ENCODE data around the gene LTB. TPM values are rescaled to one million over a fixed set of nuclear protein-coding genes. Genes with fewer than 3 reads are reported as not detected.

Gene LTB
- total and polyA plus RNA-seq, 2 donors from 2014 or later, result 6.6 to 18.5 TPM

DNA sequence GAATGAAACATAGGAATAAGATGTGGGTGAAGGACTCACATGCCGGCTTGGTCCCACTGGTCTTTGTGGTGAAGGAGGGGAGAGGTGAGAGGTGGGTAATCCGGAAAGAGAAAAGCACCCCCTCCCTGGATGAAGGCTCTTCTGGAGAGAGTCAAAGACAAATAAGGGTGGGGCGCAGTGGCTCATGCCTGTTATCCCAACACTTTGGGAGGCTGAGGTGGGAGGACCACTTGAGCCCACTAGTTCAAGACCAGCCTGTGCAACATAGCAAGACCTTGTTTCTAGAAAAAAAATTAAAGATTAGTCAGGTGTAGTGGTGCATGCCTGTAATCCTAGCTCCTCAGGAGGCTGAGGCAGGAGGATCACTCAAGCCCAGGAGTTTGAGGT is 3.1 kb downstream of the LTB start:
- intact Hi-C loops (cut with DNase I), result no loop called here
- no peak overlapping the region for H3K4me3 ChIP-seq (ENCODE audit: low read length in 3 of 3)
- H3K36me3 ChIP-seq (ENCODE audit: control insufficient read depth in 2 of 3, insufficient read depth in 3 of 3, low read length in 3 of 3), result no peaks in the 10 kb centered on the region
- H3K27me3 ChIP-seq (ENCODE audit: control insufficient read depth, insufficient read depth, low read length), result no peaks in the 10 kb centered on the region
- no peak for FAIRE-seq
- DNase-seq, result no peak
- no peak overlapping the region for H3K9ac ChIP-seq (ENCODE audit: low read length in 3 of 3)
- TF ChIP-seq, protein P1, sequence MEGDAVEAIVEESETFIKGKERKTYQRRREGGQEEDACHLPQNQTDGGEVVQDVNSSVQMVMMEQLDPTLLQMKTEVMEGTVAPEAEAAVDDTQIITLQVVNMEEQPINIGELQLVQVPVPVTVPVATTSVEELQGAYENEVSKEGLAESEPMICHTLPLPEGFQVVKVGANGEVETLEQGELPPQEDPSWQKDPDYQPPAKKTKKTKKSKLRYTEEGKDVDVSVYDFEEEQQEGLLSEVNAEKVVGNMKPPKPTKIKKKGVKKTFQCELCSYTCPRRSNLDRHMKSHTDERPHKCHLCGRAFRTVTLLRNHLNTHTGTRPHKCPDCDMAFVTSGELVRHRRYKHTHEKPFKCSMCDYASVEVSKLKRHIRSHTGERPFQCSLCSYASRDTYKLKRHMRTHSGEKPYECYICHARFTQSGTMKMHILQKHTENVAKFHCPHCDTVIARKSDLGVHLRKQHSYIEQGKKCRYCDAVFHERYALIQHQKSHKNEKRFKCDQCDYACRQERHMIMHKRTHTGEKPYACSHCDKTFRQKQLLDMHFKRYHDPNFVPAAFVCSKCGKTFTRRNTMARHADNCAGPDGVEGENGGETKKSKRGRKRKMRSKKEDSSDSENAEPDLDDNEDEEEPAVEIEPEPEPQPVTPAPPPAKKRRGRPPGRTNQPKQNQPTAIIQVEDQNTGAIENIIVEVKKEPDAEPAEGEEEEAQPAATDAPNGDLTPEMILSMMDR (IDR thresholded peaks at IDR 0.05; ENCODE audit: borderline replicate concordance, extremely low read depth, insufficient read depth), result no peak
- H3K27ac ChIP-seq (ENCODE audit: low read depth in 2 of 2, low read length in 2 of 2), result no peak overlapping the region
- H3K4me1 ChIP-seq (ENCODE audit: control insufficient read depth in 2 of 3, insufficient read depth in 2 of 3, low read depth in 1 of 3, low read length in 3 of 3), result peaks cover 0 to 7% (median 5%) of the 10 kb centered on the region in 3 donors
- H3K9me3 ChIP-seq (ENCODE audit: control insufficient read depth in 2 of 3, insufficient read depth in 1 of 3, low read length in 3 of 3), result no peaks in the 10 kb centered on the region

GRCh38 chr6:31578184-31579118 is 3.8 kb downstream of the LTB start:
- TF ChIP-seq, protein P1 (IDR thresholded peaks at IDR 0.05; ENCODE audit: borderline replicate concordance, extremely low read depth, insufficient read depth), result no peak
- DNase-seq, result peak in 2 of 5 donors; percentile 46 to 50
- no peaks in the 10 kb centered on the region for H3K27me3 ChIP-seq (ENCODE audit: control insufficient read depth, insufficient read depth, low read length)
- H3K27ac ChIP-seq (ENCODE audit: low read depth in 2 of 2, low read length in 2 of 2), result no peak overlapping the region
- peaks cover 0 to 7% (median 5%) of the 10 kb centered on the region in 3 donors for H3K4me1 ChIP-seq (ENCODE audit: control insufficient read depth in 2 of 3, insufficient read depth in 2 of 3, low read depth in 1 of 3, low read length in 3 of 3)
- no peak overlapping the region for H3K4me3 ChIP-seq (ENCODE audit: low read length in 3 of 3)
- intact Hi-C loops (cut with DNase I), result no loop called here
- no peak for FAIRE-seq
- H3K9ac ChIP-seq (ENCODE audit: low read length in 3 of 3), result no peak overlapping the region
- no peaks in the 10 kb centered on the region for H3K9me3 ChIP-seq (ENCODE audit: control insufficient read depth in 2 of 3, insufficient read depth in 1 of 3, low read length in 3 of 3)
- H3K36me3 ChIP-seq (ENCODE audit: control insufficient read depth in 2 of 3, insufficient read depth in 3 of 3, low read length in 3 of 3), result no peaks in the 10 kb centered on the region

DNA sequence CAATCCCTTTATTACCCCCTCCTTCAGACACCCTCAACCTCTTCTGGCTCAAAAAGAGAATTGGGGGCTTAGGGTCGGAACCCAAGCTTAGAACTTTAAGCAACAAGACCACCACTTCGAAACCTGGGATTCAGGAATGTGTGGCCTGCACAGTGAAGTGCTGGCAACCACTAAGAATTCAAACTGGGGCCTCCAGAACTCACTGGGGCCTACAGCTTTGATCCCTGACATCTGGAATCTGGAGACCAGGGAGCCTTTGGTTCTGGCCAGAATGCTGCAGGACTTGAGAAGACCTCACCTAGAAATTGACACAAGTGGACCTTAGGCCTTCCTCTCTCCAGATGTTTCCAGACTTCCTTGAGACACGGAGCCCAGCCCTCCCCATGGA is 4.7 kb downstream of the LTB start:
- Histone ChIP-seq H3K9me3 (ENCODE audit: control insufficient read depth in 2 of 3, insufficient read depth in 1 of 3, low read length in 3 of 3) (no peaks in the 10 kb centered on the region), H3K9ac (ENCODE audit: low read length in 3 of 3) (no peak overlapping the region), H3K27ac (ENCODE audit: low read depth in 2 of 2, low read length in 2 of 2) (no peak overlapping the region), H3K4me3 (ENCODE audit: low read length in 3 of 3) (no peak overlapping the region), H3K27me3 (ENCODE audit: control insufficient read depth, insufficient read depth, low read length) (no peaks in the 10 kb centered on the region), H3K36me3 (ENCODE audit: control insufficient read depth in 2 of 3, insufficient read depth in 3 of 3, low read length in 3 of 3) (no peaks in the 10 kb centered on the region), H3K4me1 (ENCODE audit: control insufficient read depth in 2 of 3, insufficient read depth in 2 of 3, low read depth in 1 of 3, low read length in 3 of 3) (peaks cover 0 to 7% (median 5%) of the 10 kb centered on the region in 3 donors)
- DNase-seq (no peak), FAIRE-seq (no peak)
- intact Hi-C loops (cut with DNase I), result no loop called here
- TF ChIP-seq, protein P1 (IDR thresholded peaks at IDR 0.05; ENCODE audit: borderline replicate concordance, extremely low read depth, insufficient read depth), result no peak

Measured in kidney (tissue), 14 donors.